HCT116 (cell line): ENCODE data around the gene SGF29. TPM values are rescaled to one million over a fixed set of nuclear protein-coding genes. Genes with fewer than 3 reads are reported as not detected.

Experiments used
- ATAC-seq: fragments of 200-7000 bp; cut with Tn5 transposase; 2 replicates; pipeline ENCODE4 v1.9.1; 2020; ENCODE audit warnings: mild to moderate bottlenecking, moderate library complexity
- BruUV-seq: library from RNA; stranded (reverse); fragments of 400-500 nt; replicated peaks from 2 replicates; lab custom pipeline; 2021; lab: Mats Ljungman, UMichigan
- CTCF ChIA-PET: fragments of 300-600 bp; sonication (Branson Sonifier 250); formaldehyde crosslinking; loops from one replicate; lab custom pipeline; 2021; ENCODE audit warnings: antibody characterized with exemption; lab: Charles Lee
- POLR2A ChIA-PET: fragments of 300-600, 350-600 bp; sonication (Branson Sonifier 250); formaldehyde crosslinking; loops from one replicate; lab custom pipeline; 2021; ENCODE audit warnings: antibody characterized with exemption; lab: Charles Lee
- RAD21 ChIA-PET, 2 experiments: fragments of 300-600 bp; sonication (Branson Sonifier 250); formaldehyde crosslinking; loops; one replicate each; lab custom pipeline; 2023; ENCODE audit warnings: low total read pairs in 2 of 2; ENCODE audit not compliant: uncharacterized antibody in 2 of 2, unreplicated experiment in 2 of 2, low non-redundant PET in 1 of 2; lab: Charles Lee
- DNase-seq: peaks from one replicate; pipeline ENCODE4 v3.0.0-alpha.2; 2010; ENCODE audit warnings: low read depth, low spot score
- H2AFZ ChIP-seq: fragments of 200-600 bp; shearing (Covaris generic), sonication (generic); 2 replicates; pipeline ENCODE4 v1.6.1; 2017; ENCODE audit warnings: low read depth, mixed run types, mixed read lengths, antibody characterized with exemption, low read length; ENCODE audit not compliant: poor library complexity, severe bottlenecking
- H3K27ac ChIP-seq: 2 replicates; pipeline ENCODE4 v1.5.1; 2012; ENCODE audit warnings: low read depth, low read length
- H3K27me3 ChIP-seq: fragments of 200-600 bp; sonication (generic); 2 replicates; pipeline ENCODE4 v1.6.1; 2016; ENCODE audit warnings: mixed run types, low read length, mixed read lengths; ENCODE audit not compliant: insufficient read depth
- H3K36me3 ChIP-seq, 2 experiments: fragments of 200-500 bp in 1 of 2; fragments of 200-600 bp in 1 of 2; sonication (Bioruptor generic) in 1 of 2; sonication (generic) in 1 of 2; 2 replicates each; pipeline versions ENCODE4 v1.5.1 to v1.6.1; 2014 to 2016; ENCODE audit warnings: low read length in 2 of 2, inconsistent platforms in 1 of 2, mixed read lengths in 1 of 2, mixed run types in 1 of 2; ENCODE audit not compliant: insufficient read depth in 2 of 2, control insufficient read depth in 1 of 2
- H3K4me1 ChIP-seq, 2 experiments: fragments of 200-600 bp in 1 of 2; sonication (generic) in 1 of 2; 2 replicates each; pipeline versions ENCODE4 v1.5.1 to v1.6.1; 2012 to 2017; ENCODE audit warnings: low read length in 2 of 2, inconsistent platforms in 1 of 2, mild to moderate bottlenecking in 1 of 2, mixed read lengths in 1 of 2, mixed run types in 1 of 2, moderate library complexity in 1 of 2; ENCODE audit not compliant: insufficient read depth in 2 of 2, control insufficient read depth in 1 of 2
- H3K4me2 ChIP-seq: fragments of 200-600 bp; sonication (generic); 2 replicates; pipeline ENCODE4 v1.6.1; 2017; ENCODE audit warnings: mixed run types, low read length, mixed read lengths
- H3K4me3 ChIP-seq, 2 experiments: fragments of 200-600 bp in 1 of 2; sonication (generic) in 1 of 2; replicated peaks in 1 of 2; 2 replicates each; pipeline ENCODE4 v1.5.1; 2011 to 2016; ENCODE audit warnings: low read length in 2 of 2, control low read depth in 1 of 2, low read depth in 1 of 2, mild to moderate bottlenecking in 1 of 2, mixed read lengths in 1 of 2, mixed run types in 1 of 2
- H3K79me2 ChIP-seq: fragments of 200-600 bp; sonication (generic); 2 replicates; pipeline ENCODE4 v1.6.1; 2017; ENCODE audit warnings: mild to moderate bottlenecking, mixed run types, low read length, moderate library complexity, mixed read lengths; ENCODE audit not compliant: insufficient read depth
- H3K9ac ChIP-seq: fragments of 200-600 bp; sonication (generic); 2 replicates; pipeline ENCODE4 v1.6.1; 2016; ENCODE audit warnings: low read length, mixed read lengths
- H3K9me2 ChIP-seq: fragments of 200-600 bp; sonication (generic), shearing (Covaris generic); 2 replicates; pipeline ENCODE4 v1.6.1; 2017; ENCODE audit warnings: mixed run types, mild to moderate bottlenecking, moderate library complexity; ENCODE audit not compliant: insufficient read depth
- H3K9me3 ChIP-seq, 2 experiments: fragments of 200-500 bp in 1 of 2; fragments of 200-600 bp in 1 of 2; sonication (Bioruptor generic) in 1 of 2; sonication (generic) in 1 of 2; 2 replicates each; pipeline ENCODE4 v1.6.1; 2014 to 2017; ENCODE audit warnings: low read length in 2 of 2, mixed read lengths in 2 of 2, inconsistent platforms in 1 of 2, low read depth in 1 of 2, mild to moderate bottlenecking in 1 of 2, mixed run types in 1 of 2, moderate library complexity in 1 of 2; ENCODE audit not compliant: control insufficient read depth in 1 of 2, insufficient read depth in 1 of 2
- H4K20me1 ChIP-seq: fragments of 200-600 bp; sonication (generic), shearing (Covaris generic); 2 replicates; pipeline ENCODE4 v1.6.1; 2017; ENCODE audit warnings: mixed run types, mild to moderate bottlenecking, moderate library complexity; ENCODE audit not compliant: insufficient read depth
- ELF1 ChIP-seq: IDR thresholded peaks from 2 replicates; pipeline ENCODE4 v1.6.1; 2012; ENCODE audit warnings: low read depth, borderline replicate concordance
- EZH2 ChIP-seq: fragments of 200-600 bp; sonication (generic); IDR thresholded peaks from 2 replicates; pipeline ENCODE4 v1.6.1; 2017; ENCODE audit warnings: antibody characterized with exemption, mixed run types
- EZH2phosphoT487 ChIP-seq: fragments of 200-600 bp; IDR thresholded peaks from 2 replicates; pipeline ENCODE4 v1.6.1; 2018; ENCODE audit warnings: antibody characterized with exemption, borderline replicate concordance
- JUND ChIP-seq: IDR thresholded peaks from 2 replicates; pipeline ENCODE4 v1.6.1; 2012
- POLR2AphosphoS5 ChIP-seq: IDR thresholded peaks from 2 replicates; pipeline ENCODE4 v1.6.1; 2011; ENCODE audit warnings: mild to moderate bottlenecking, low read depth, low read length, moderate library complexity
- RAD21 ChIP-seq: IDR thresholded peaks from 2 replicates; pipeline ENCODE4 v1.6.1; 2012; ENCODE audit warnings: low read depth, mild to moderate bottlenecking
- SP1 ChIP-seq: IDR thresholded peaks from 2 replicates; pipeline ENCODE4 v1.6.1; 2012; ENCODE audit warnings: low read depth
- ZNF274 ChIP-seq: fragments of 200-500 bp; sonication (Bioruptor generic); IDR thresholded peaks from 2 replicates; pipeline ENCODE4 v1.6.1; 2014; ENCODE audit warnings: mild to moderate bottlenecking, low read depth, low read length, inconsistent platforms
- intact Hi-C: fragments of 100-400 bp; cut with micrococcal nuclease; formaldehyde crosslinking; loops from 2 replicates; pipeline ENCODE4 v1.10.0; 2022
- total RNA-seq: library from RNA; stranded (reverse); gene quantifications from one replicate; pipeline ENCODE4 v1.2.1, GENCODE V29; 2021; ENCODE audit not compliant: unreplicated experiment
- TF ChIP-seq, protein P1 (sequence below), 3 experiments: fragments of 200-600 bp in 1 of 3; sonication (generic) in 1 of 3; IDR thresholded peaks in 2 of 3; conservative IDR thresholded peaks in 1 of 3; 2 replicates each; pipeline ENCODE4 v1.5.1; 2012 to 2017; ENCODE audit warnings: low read depth in 2 of 3, low read length in 2 of 3, antibody characterized with exemption in 1 of 3, borderline replicate concordance in 1 of 3, control low read depth in 1 of 3, mild to moderate bottlenecking in 1 of 3, mixed read lengths in 1 of 3, mixed run types in 1 of 3, moderate library complexity in 1 of 3; ENCODE audit not compliant: insufficient read depth in 1 of 3
- TF ChIP-seq, protein P2 (sequence below): IDR thresholded peaks from 2 replicates; pipeline ENCODE4 v1.6.1; 2012
- TF ChIP-seq, protein P3 (sequence below): IDR thresholded peaks from 2 replicates; pipeline ENCODE4 v1.6.1; 2011; ENCODE audit warnings: mild to moderate bottlenecking, low read length, moderate library complexity; ENCODE audit not compliant: insufficient replicate concordance; ENCODE audit errors: extremely low read depth

Gene SGF29
- total RNA-seq, 1 experiment from 2014 or later, result 19.7 TPM

DNA sequence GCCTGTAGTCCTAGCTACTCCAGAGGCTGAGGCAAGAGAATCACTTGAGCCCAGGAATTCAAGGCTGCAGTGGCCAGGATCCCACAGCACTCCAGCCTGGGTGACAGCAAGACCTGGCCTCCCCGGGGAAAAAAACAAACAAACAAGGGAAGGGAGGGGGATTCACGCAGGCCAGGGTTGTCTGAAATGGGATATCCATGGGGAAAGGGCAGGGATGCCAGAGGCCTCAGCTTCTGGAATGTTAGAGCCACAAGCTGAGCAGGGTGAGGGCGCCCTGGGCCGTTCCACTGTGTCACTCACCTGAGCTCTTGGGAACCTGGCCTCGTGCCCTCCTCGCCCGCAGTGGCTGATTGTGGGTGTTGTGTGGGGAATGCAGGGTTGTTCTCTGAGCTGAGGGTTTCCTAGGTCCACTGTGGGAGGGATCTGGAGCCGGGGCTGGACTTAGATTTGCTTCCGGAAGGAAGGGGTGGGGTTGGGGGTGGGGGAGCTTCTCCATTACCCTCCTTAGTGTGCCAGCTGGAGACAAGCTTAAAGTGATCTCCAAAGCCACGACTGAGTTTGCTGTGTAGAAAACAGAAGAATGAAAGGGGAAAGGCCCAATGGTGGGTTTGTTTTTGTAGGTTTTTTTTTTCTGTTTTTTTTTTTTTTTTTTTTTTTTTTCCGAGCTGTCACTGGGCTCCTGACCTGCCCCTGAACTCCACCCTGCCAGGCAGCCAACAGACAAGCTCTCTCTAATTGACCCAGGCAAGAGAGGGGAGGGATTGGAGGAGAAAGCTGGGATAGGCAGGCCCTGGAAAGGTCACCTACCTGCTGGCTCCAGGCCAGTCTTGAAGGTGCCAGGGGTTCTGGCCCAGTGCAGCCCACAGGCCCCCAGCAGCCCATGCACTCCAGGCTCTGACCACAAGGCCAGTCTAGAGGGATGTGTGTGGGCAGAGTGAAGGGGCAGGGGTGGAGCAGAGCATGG, 56.2 kb downstream of the SGF29 start, which contains the start of gene SULT1A1:
Gene SULT1A1, minus strand, starts transcription at position 414 of the 964 bp plus-strand sequence. CDS start 1,189 bp downstream, outside the sequence.
- Histone ChIP-seq H3K9me3 (no peaks in the 10 kb centered on the region), H3K27ac (peak within 1 kb of the TSS; percentile 65), H3K4me1 (peaks cover 7 to 18% of the 10 kb centered on the region in 2 experiments; a peak in 3 of 4 replicates), H3K9me2 (no peaks in the 10 kb centered on the region), H3K79me2 (no peaks in the 10 kb centered on the region), H3K4me2 (peak within 1 kb of the TSS; percentile 66), H3K9ac (peak within 1 kb of the TSS; percentile 48; the same call in 1 of the 2 replicates), H2AFZ (no peak within 1 kb of the TSS), H3K36me3 (no peaks in the 10 kb centered on the region; a peak in 1 of 4 replicates), H3K4me3 (peak within 1 kb of the TSS; percentile 34 to 55), H3K27me3 (no peaks in the 10 kb centered on the region), H4K20me1 (no peaks in the 10 kb centered on the region)
- TF ChIP-seq EZH2 (no peak), POLR2AphosphoS5 (peak; percentile 47)
- intact Hi-C loops, result no loop called here
- POLR2A ChIA-PET, result interaction anchor here (1.0 to 2.0 kb wide), 3 partner anchors 13 to 212 kb away, joined by 3 to 7 read pairs (median 3); partner anchors contain the start of genes ATXN2L and SULT1A2
- ATAC-seq (peak; percentile 68), DNase-seq (no peak)
- CTCF ChIA-PET, result interaction anchor here (0.6 to 1.6 kb wide), 4 partner anchors 12 to 1203 kb away, joined by 4 to 5 read pairs (median 4); no protein-coding TSS in a partner anchor
- RAD21 ChIA-PET, result interaction anchor here in 1 of 2 experiments (1.0 kb wide), 1 partner anchor 13 kb away, joined by 3 read pairs; the partner anchor contains the start of gene SULT1A2
- BruUV-seq, result TSS peak; percentile 66

DNA sequence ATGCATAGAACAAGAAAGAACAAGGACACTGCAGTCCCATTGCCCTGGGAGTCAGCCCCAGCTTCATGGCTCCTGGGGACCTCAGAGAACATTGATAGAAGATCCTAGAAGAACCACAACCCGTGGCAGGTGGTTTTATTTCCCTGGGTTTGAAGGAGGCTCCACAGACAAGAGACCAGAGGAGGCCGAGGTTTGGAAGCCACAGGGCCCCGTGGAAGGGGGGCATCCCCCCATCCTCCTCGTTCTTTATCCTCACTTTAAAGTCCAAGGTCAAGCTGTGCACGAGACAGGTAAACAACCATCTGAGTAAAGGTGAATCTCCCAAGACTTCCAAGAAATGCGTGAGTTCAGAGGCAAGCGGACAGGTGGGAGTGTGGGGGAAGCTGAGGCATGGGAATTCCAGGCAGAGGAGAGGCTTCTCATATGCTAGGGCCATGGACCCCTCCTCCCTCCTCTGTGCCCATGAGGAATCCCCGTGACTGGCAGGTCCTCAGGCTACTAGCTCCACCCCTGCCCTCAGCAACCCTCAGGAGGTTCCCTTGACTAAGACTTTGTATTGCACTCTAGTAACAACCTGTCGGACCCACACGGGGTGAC, 57.0 kb downstream of the SGF29 start:
- no peak for DNase-seq
- H2AFZ ChIP-seq, result no peak overlapping the region
- peak overlapping the region; percentile 66 for H3K4me2 ChIP-seq
- ATAC-seq, result no peak
- intact Hi-C loops, result no loop called here
- no peaks in the 10 kb centered on the region for H3K79me2 ChIP-seq
- no peak overlapping the region for H3K4me3 ChIP-seq
- H3K4me1 ChIP-seq, result peaks cover 7 to 18% of the 10 kb centered on the region in 2 experiments; a peak in 3 of 4 replicates
- no peaks in the 10 kb centered on the region; a peak in 1 of 4 replicates for H3K36me3 ChIP-seq
- no peaks in the 10 kb centered on the region for H3K9me2 ChIP-seq
- RAD21 ChIA-PET, result no interaction called here
- no peaks in the 10 kb centered on the region for H3K9me3 ChIP-seq
- TF ChIP-seq JUND (no peak), EZH2phosphoT487 (no peak), SP1 (no peak), ELF1 (no peak), ZNF274 (no peak), RAD21 (no peak)
- TF ChIP-seq, protein P1, sequence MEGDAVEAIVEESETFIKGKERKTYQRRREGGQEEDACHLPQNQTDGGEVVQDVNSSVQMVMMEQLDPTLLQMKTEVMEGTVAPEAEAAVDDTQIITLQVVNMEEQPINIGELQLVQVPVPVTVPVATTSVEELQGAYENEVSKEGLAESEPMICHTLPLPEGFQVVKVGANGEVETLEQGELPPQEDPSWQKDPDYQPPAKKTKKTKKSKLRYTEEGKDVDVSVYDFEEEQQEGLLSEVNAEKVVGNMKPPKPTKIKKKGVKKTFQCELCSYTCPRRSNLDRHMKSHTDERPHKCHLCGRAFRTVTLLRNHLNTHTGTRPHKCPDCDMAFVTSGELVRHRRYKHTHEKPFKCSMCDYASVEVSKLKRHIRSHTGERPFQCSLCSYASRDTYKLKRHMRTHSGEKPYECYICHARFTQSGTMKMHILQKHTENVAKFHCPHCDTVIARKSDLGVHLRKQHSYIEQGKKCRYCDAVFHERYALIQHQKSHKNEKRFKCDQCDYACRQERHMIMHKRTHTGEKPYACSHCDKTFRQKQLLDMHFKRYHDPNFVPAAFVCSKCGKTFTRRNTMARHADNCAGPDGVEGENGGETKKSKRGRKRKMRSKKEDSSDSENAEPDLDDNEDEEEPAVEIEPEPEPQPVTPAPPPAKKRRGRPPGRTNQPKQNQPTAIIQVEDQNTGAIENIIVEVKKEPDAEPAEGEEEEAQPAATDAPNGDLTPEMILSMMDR (IDR thresholded peaks at IDR 0.05 in 2 of 3, conservative IDR thresholded peaks at IDR 0.05 in 1 of 3; ENCODE audit: borderline replicate concordance in 1 of 3, insufficient read depth in 1 of 3, low read depth in 2 of 3, low read length in 2 of 3), result no peak
- TF ChIP-seq, protein P2, sequence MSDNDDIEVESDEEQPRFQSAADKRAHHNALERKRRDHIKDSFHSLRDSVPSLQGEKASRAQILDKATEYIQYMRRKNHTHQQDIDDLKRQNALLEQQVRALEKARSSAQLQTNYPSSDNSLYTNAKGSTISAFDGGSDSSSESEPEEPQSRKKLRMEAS, result no peak
- TF ChIP-seq, protein P3, sequence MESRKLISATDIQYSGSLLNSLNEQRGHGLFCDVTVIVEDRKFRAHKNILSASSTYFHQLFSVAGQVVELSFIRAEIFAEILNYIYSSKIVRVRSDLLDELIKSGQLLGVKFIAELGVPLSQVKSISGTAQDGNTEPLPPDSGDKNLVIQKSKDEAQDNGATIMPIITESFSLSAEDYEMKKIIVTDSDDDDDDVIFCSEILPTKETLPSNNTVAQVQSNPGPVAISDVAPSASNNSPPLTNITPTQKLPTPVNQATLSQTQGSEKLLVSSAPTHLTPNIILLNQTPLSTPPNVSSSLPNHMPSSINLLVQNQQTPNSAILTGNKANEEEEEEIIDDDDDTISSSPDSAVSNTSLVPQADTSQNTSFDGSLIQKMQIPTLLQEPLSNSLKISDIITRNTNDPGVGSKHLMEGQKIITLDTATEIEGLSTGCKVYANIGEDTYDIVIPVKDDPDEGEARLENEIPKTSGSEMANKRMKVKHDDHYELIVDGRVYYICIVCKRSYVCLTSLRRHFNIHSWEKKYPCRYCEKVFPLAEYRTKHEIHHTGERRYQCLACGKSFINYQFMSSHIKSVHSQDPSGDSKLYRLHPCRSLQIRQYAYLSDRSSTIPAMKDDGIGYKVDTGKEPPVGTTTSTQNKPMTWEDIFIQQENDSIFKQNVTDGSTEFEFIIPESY, result no peak
- CTCF ChIA-PET, result interaction anchor here (0.6 to 1.6 kb wide), 3 partner anchors 119 to 1202 kb away, joined by 4 to 5 read pairs (median 4); no protein-coding TSS in a partner anchor
- H3K9ac ChIP-seq, result no peak overlapping the region
- H3K27me3 ChIP-seq, result no peaks in the 10 kb centered on the region
- no peak overlapping the region for H3K27ac ChIP-seq
- POLR2A ChIA-PET, result interaction anchor here (1.0 to 2.0 kb wide), 2 partner anchors 13 to 212 kb away, joined by 3 to 7 read pairs; partner anchors contain the start of genes ATXN2L and SULT1A2
- no TSS peak for BruUV-seq
- no peaks in the 10 kb centered on the region for H4K20me1 ChIP-seq
